Panc1 (cell line): ENCODE measurements around the gene TJP3. TPM values are rescaled to one million over a fixed set of nuclear protein-coding genes. Genes with fewer than 3 reads are reported as not detected.

Source experiments
- ATAC-seq: fragments of 200-7000 bp; cut with Tn5 transposase; 2 replicates; pipeline ENCODE4 v1.9.1; 2020; ENCODE audit warnings: mild to moderate bottlenecking, moderate library complexity
- BruUV-seq: library from RNA; stranded (reverse); fragments of 400-500 nt; replicated peaks from 2 replicates; lab custom pipeline; 2021; lab: Mats Ljungman, UMichigan
- CTCF ChIA-PET: fragments of 300-600 bp; sonication (Branson Sonifier 250); formaldehyde crosslinking; loops from one replicate; lab custom pipeline; 2022; ENCODE audit warnings: antibody characterized with exemption; lab: Charles Lee
- POLR2A ChIA-PET: fragments of 300-600 bp; sonication (Branson Sonifier 250); formaldehyde crosslinking; loops from one replicate; lab custom pipeline; 2022; ENCODE audit warnings: antibody characterized with exemption; lab: Charles Lee
- DNase-seq: peaks from one replicate; pipeline ENCODE4 v3.0.0-alpha.2; 2010; ENCODE audit warnings: low read depth, low spot score
- H3K27ac ChIP-seq: 2 replicates; pipeline ENCODE4 v1.5.1; 2011; ENCODE audit warnings: mild to moderate bottlenecking, low read length, inconsistent platforms
- H3K27me3 ChIP-seq: fragments of 200-500 bp; sonication (Bioruptor generic); 2 replicates; pipeline ENCODE4 v1.6.0; 2014; ENCODE audit warnings: low read length, inconsistent platforms; ENCODE audit not compliant: control insufficient read depth, insufficient read depth
- H3K36me3 ChIP-seq: fragments of 200-500 bp; sonication (Bioruptor generic); 2 replicates; pipeline ENCODE4 v1.5.1; 2014; ENCODE audit warnings: inconsistent platforms, mild to moderate bottlenecking, low read length, moderate library complexity; ENCODE audit not compliant: control insufficient read depth, insufficient read depth
- H3K4me1 ChIP-seq: 2 replicates; pipeline ENCODE4 v1.5.1; 2011; ENCODE audit warnings: inconsistent platforms, mild to moderate bottlenecking, low read length, moderate library complexity; ENCODE audit not compliant: control insufficient read depth, insufficient read depth
- H3K4me3 ChIP-seq, 2 experiments: 2 replicates each; pipeline ENCODE4 v1.5.1; 2011 to 2012; ENCODE audit warnings: low read depth in 2 of 2, low read length in 2 of 2, mild to moderate bottlenecking in 2 of 2, inconsistent platforms in 1 of 2, moderate library complexity in 1 of 2
- H3K9me3 ChIP-seq: fragments of 200-500 bp; sonication (Bioruptor generic); 2 replicates; pipeline ENCODE4 v1.5.1; 2014; ENCODE audit warnings: low read depth, mild to moderate bottlenecking, inconsistent platforms, low read length, moderate library complexity; ENCODE audit not compliant: control insufficient read depth, insufficient read depth
- POLR2AphosphoS5 ChIP-seq: IDR thresholded peaks from 2 replicates; pipeline ENCODE4 v1.6.1; 2012; ENCODE audit warnings: mild to moderate bottlenecking, low read depth, low read length, moderate library complexity
- SIN3A ChIP-seq: IDR thresholded peaks from 2 replicates; pipeline ENCODE4 v1.6.1; 2012; ENCODE audit warnings: low read depth, mild to moderate bottlenecking, low read length, moderate library complexity, borderline replicate concordance; ENCODE audit not compliant: insufficient read depth
- TCF7L2 ChIP-seq: IDR thresholded peaks from 2 replicates; pipeline ENCODE4 v1.6.1; 2011; ENCODE audit warnings: mild to moderate bottlenecking, low read depth, low read length, inconsistent platforms
- in situ Hi-C: cut with HindIII; loops from 2 replicates; pipeline ENCODE4 v1.10.0; 2016; ENCODE audit warnings: low sequenced_read_pairs, low pct_unique_long_range_greater_than_20kb
- intact Hi-C: fragments of 100-400 bp; cut with micrococcal nuclease; formaldehyde crosslinking; loops from one replicate; pipeline ENCODE4 v1.10.0; 2022; ENCODE audit not compliant: unreplicated experiment
- total RNA-seq: library from RNA; stranded (reverse); gene quantifications from one replicate; pipeline ENCODE4 v1.2.1, GENCODE V29; 2021; ENCODE audit not compliant: unreplicated experiment
- TF ChIP-seq, protein P1 (sequence below), 2 experiments: IDR thresholded peaks; 2 replicates each; pipeline ENCODE4 v1.6.1; 2011 to 2012; ENCODE audit warnings: low read depth in 2 of 2, control low read depth in 1 of 2, low read length in 1 of 2, mild to moderate bottlenecking in 1 of 2, moderate library complexity in 1 of 2; ENCODE audit not compliant: insufficient read depth in 1 of 2
- TF ChIP-seq, protein P2 (sequence below): fragments of 450-650 bp; IDR thresholded peaks from 2 replicates; pipeline ENCODE4 v1.5.1; 2017; ENCODE audit warnings: mild to moderate bottlenecking

TJP3 gene
- total RNA-seq, 1 experiment from 2014 or later = 2.7 TPM

DNA sequence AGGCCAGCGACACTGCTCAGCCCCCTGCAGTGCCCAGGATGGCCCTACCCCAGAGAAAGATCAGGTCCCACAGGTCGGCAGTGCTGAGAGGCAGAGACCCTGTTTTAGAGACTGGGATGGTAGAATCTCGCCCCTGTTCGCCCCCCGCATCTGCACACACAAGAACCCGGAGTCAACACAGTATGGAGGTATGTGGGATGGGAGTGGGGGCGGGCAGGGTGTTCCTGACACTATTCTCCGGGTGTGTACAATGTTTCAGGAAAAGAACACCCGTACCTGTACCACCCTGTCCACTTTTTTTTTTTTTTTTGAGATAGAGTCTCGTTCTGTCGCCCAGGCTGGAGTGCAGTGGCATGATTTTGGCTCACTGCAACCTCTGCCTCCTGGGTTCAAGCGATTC is 27.2 kb upstream of the TJP3 start:
- CTCF ChIA-PET = no interaction called here

DNA sequence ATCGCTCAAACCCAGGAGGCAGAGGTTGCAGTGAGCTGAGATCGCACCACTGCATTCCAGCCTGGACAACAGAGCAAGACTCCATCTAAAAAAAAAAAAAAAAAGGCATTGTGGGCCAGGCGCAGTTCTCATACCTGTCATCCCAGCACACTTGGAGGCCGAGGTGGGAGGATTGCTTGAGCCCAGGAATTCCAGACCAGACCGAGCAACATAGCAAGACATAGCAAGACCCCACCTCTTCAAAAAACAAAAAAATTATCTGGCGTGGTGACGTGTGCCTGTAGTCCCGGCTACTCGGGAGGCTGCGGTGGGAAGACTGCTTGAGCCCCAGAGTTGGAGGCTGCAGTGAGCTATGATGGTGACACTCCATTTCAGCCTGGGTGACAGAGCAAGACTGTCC is 25.9 kb upstream of the TJP3 start:
- in situ Hi-C loops (no loop called here), intact Hi-C loops (no loop called here)
- ChIA-PET POLR2A (no interaction called here), CTCF (no interaction called here)
- no peaks in the 10 kb centered on the region for H3K4me1 ChIP-seq
- BruUV-seq = no TSS peak
- DNase-seq = no peak
- no peak overlapping the region for H3K4me3 ChIP-seq
- ATAC-seq = no peak
- TF ChIP-seq, protein P1, sequence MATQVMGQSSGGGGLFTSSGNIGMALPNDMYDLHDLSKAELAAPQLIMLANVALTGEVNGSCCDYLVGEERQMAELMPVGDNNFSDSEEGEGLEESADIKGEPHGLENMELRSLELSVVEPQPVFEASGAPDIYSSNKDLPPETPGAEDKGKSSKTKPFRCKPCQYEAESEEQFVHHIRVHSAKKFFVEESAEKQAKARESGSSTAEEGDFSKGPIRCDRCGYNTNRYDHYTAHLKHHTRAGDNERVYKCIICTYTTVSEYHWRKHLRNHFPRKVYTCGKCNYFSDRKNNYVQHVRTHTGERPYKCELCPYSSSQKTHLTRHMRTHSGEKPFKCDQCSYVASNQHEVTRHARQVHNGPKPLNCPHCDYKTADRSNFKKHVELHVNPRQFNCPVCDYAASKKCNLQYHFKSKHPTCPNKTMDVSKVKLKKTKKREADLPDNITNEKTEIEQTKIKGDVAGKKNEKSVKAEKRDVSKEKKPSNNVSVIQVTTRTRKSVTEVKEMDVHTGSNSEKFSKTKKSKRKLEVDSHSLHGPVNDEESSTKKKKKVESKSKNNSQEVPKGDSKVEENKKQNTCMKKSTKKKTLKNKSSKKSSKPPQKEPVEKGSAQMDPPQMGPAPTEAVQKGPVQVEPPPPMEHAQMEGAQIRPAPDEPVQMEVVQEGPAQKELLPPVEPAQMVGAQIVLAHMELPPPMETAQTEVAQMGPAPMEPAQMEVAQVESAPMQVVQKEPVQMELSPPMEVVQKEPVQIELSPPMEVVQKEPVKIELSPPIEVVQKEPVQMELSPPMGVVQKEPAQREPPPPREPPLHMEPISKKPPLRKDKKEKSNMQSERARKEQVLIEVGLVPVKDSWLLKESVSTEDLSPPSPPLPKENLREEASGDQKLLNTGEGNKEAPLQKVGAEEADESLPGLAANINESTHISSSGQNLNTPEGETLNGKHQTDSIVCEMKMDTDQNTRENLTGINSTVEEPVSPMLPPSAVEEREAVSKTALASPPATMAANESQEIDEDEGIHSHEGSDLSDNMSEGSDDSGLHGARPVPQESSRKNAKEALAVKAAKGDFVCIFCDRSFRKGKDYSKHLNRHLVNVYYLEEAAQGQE (IDR thresholded peaks at IDR 0.05; ENCODE audit: insufficient read depth in 1 of 2, low read depth in 2 of 2, low read length in 1 of 2) = no peak
- TF ChIP-seq TCF7L2 (no peak), SIN3A (no peak), POLR2AphosphoS5 (no peak)
- TF ChIP-seq, protein P2, sequence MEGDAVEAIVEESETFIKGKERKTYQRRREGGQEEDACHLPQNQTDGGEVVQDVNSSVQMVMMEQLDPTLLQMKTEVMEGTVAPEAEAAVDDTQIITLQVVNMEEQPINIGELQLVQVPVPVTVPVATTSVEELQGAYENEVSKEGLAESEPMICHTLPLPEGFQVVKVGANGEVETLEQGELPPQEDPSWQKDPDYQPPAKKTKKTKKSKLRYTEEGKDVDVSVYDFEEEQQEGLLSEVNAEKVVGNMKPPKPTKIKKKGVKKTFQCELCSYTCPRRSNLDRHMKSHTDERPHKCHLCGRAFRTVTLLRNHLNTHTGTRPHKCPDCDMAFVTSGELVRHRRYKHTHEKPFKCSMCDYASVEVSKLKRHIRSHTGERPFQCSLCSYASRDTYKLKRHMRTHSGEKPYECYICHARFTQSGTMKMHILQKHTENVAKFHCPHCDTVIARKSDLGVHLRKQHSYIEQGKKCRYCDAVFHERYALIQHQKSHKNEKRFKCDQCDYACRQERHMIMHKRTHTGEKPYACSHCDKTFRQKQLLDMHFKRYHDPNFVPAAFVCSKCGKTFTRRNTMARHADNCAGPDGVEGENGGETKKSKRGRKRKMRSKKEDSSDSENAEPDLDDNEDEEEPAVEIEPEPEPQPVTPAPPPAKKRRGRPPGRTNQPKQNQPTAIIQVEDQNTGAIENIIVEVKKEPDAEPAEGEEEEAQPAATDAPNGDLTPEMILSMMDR = no peak
- no peaks in the 10 kb centered on the region for H3K36me3 ChIP-seq
- H3K27ac ChIP-seq = no peak overlapping the region
- H3K27me3 ChIP-seq = no peaks in the 10 kb centered on the region
- no peaks in the 10 kb centered on the region for H3K9me3 ChIP-seq

More for the DNA sequence above, 27.2 kb upstream of the TJP3 start:
- H3K27me3 ChIP-seq = no peaks in the 10 kb centered on the region
- intact Hi-C loops = no loop called here
- no peaks in the 10 kb centered on the region for H3K36me3 ChIP-seq
- H3K9me3 ChIP-seq = no peaks in the 10 kb centered on the region
- DNase-seq (no peak), ATAC-seq (no peak)
- in situ Hi-C loops = no loop called here
- H3K4me1 ChIP-seq = no peaks in the 10 kb centered on the region
- no peak overlapping the region for H3K27ac ChIP-seq
- POLR2A ChIA-PET = no interaction called here
- BruUV-seq = no TSS peak
- H3K4me3 ChIP-seq = no peak overlapping the region
- no peak for TF ChIP-seq TCF7L2
- TF ChIP-seq, protein P2 = no peak
- TF ChIP-seq, protein P1 (IDR thresholded peaks at IDR 0.05; ENCODE audit: insufficient read depth in 1 of 2, low read depth in 2 of 2, low read length in 1 of 2) = no peak
